Fibroblast of skin of left biceps (primary cell): ENCODE data around the gene CFAP53.
A peak's percentile ranks its signal among the peaks of the same experiment; 100 is the strongest.
"Not testable (repeated sequence)": the region's sequence is repeated elsewhere in the genome, so short reads cannot be mapped to it uniquely, and the experiment has no call there.

Experiments
- DNase-seq, 2 experiments: peaks; one replicate each; pipeline ENCODE4 v3.0.0-alpha.2; 2013; ENCODE audit warnings: low read depth in 2 of 2

CFAP53 gene

DNA sequence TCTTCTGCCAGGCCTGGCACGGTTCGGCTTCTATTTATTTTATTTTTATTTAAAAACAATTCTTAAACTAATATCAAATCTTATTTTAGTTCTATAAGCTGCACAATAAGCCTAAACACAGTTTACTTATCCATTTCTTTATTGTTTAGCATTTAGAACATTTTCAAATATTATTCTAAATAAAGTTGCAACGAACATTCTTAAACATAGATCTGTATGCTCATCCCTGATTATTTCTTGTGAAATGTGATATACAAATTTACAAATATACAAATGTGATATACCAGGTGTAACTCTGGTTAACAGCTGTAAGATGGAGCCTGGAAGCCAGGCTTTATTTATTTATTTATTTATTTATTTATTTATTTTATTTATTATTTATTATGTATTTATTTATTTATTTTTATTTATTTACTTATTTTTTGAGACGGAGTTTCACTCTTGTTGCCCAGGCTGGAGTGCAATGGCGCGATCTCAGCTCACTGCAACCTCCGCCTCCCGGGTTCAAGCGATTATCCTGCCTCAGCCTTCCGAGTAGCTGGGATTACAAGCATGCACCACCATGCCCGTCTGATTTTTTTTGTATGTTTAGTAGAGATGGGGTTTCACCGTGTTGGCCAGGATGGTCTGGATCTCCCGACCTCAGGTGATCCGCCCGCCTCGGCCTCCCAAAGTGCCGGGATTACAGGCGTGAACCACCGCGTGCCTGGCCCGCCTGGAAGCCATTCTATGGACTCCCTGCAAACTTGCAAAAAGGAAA, 22.2 kb upstream of the CFAP53 start:
- not testable (repeated sequence) for DNase-seq

- DNase-seq, result peak; percentile 99
These were observed 21.4 kb upstream of the CFAP53 start, which contains the start of gene CXXC1 for GRCh38 chr18:50287441-50288347. TSS of gene CXXC1 (minus strand) at chr18:50287692. CDS start at chr18:50287589, 103 bp downstream.

- DNase-seq, result no peak
These were observed 20.7 kb upstream of the CFAP53 start for GRCh38 chr18:50287028-50287440.

- no peak for DNase-seq
These were observed 20.2 kb upstream of the CFAP53 start for GRCh38 chr18:50286391-50287027.

- no peak for DNase-seq
These were observed 19.5 kb upstream of the CFAP53 start for GRCh38 chr18:50285631-50286321.

- DNase-seq, result no peak
These were observed 18.8 kb upstream of the CFAP53 start for GRCh38 chr18:50285071-50285470.

DNA sequence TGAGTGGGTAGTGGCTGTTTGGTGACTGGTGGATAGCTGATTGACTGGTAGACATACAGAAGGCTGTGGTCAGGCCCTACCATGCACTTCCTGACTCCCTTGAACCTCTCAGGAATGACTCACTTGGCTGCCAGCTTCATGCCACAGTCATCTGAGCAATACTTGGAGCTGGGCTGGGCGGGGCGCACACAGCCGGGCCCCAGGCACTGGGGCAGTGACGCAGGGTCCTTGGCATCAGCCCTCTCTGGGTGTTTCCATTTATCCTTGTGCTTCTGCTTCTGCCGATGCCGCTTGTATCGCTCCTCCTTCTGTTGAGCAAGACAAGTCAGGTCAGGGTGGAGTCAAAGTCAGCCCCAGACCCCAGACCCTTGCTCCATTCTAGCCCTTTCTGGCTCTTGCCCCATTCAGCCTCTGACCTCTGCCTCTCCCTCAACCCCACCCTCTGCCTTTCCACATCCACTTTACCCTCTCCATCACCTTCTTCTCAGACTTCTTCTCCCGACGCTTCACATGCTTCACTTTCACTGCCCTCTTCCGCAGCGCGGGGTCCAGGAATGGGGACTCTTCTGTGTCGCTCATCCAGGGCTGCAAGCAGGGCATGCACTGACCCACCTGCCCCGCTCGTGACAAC, 18.1 kb upstream of the CFAP53 start:
- no peak for DNase-seq

- no peak for DNase-seq
These were observed 17.3 kb upstream of the CFAP53 start for GRCh38 chr18:50283469-50284209.

- no peak for DNase-seq
These were observed 16.4 kb upstream of the CFAP53 start for GRCh38 chr18:50282521-50283335.

DNA sequence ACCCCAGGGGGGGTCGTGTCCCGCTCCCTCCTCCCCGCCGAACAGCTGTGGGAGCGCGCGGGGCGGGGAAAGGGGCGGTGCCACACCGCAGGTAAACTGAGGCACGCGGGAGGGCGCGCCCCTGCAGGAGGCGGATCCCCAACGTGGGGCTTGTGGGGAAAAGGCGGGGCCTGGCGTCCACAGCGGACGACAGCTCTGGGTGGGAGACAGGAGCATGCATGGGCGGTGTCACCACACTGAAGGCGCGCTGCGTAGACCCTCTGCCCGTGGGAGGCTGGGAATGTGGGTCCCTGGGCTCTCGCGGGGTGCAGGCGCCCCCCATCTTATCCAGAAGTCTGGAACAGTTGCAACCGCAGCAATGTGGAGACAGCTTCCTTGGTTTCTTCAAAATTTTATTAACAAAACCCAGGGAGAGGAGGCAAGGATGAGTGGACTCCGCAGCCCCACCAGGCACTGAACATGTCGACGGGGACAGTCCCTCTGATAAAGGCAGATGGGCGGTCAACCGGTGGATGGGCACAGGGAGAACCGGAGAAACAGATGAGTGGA, 15.8 kb upstream of the CFAP53 start:
- DNase-seq, result no peak

- DNase-seq, result peak; percentile 98
These were observed 15.1 kb upstream of the CFAP53 start, which contains the start of gene MBD1 for GRCh38 chr18:50281295-50281971. TSS of gene MBD1 (minus strand) at chr18:50281523. CDS start at chr18:50279992, 1,531 bp downstream.

- no peak for DNase-seq
These were observed 14.5 kb upstream of the CFAP53 start for GRCh38 chr18:50280707-50281294.

- no peak for DNase-seq
These were observed 13.5 kb upstream of the CFAP53 start for GRCh38 chr18:50279752-50280151.

- no peak for DNase-seq
These were observed 11.6 kb upstream of the CFAP53 start for GRCh38 chr18:50277942-50278341.

- DNase-seq, result no peak
These were observed 10.2 kb upstream of the CFAP53 start for GRCh38 chr18:50276452-50276851.

- no peak for DNase-seq
These were observed 9.3 kb upstream of the CFAP53 start for GRCh38 chr18:50275503-50276036.

DNA sequence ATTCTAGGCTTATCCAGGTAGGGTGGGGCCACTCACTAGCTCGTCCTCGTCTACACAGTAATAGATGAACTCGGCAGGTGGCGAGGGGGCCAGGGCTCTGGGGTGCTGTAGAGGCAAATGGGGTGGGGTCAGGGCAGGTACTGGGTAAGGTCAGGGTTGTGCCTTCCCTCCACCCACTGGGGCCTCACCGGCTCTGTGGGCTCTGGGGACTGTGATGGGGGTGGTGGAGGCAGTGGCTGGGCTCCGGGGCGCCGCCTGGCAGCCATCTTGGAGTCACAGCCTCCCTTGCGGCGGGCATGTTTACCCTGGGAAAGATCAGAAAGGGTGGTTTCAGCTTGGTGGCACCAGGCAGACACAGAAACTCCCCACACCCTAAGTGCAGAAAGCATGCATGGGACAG, 8.6 kb upstream of the CFAP53 start:
- DNase-seq, result no peak

- DNase-seq, result no peak
These were observed 7.7 kb upstream of the CFAP53 start for GRCh38 chr18:50274044-50274442.
